Activated naive CD8-positive, alpha-beta T cell (primary cell): ENCODE results near the gene ARHGAP12.
A peak's percentile ranks its signal among the peaks of the same experiment; 100 is the strongest.

ENCODE experiments used
- H3K27ac Mint-ChIP-seq: one replicate; pipeline ENCODE4 v1.8.0; 2021; ENCODE audit warnings: mixed read lengths
- H3K27me3 Mint-ChIP-seq: one replicate; pipeline ENCODE4 v1.8.0; 2021; ENCODE audit warnings: mixed read lengths
- H3K36me3 Mint-ChIP-seq: one replicate; pipeline ENCODE4 v1.8.0; 2021; ENCODE audit warnings: mixed read lengths
- H3K4me1 Mint-ChIP-seq: one replicate; pipeline ENCODE4 v1.8.0; 2021; ENCODE audit warnings: low read depth, mixed read lengths
- H3K4me3 Mint-ChIP-seq: one replicate; pipeline ENCODE4 v1.8.0; 2021; ENCODE audit warnings: mild to moderate bottlenecking, mixed read lengths
- H3K9me3 Mint-ChIP-seq: one replicate; pipeline ENCODE4 v1.8.0; 2021; ENCODE audit warnings: low read depth, mixed read lengths

Gene ARHGAP12

GRCh38 chr10:31808258-31809218 lies 120.1 kb downstream of the ARHGAP12 start:
- H3K4me3 Mint-ChIP-seq: no peak overlapping the region

GRCh38 chr10:31804352-31804810 lies 124.2 kb downstream of the ARHGAP12 start:
- Mint-ChIP-seq H3K27ac (no peak overlapping the region), H3K9me3 (no peaks in the 10 kb centered on the region), H3K36me3 (peaks cover 4% of the 10 kb centered on the region), H3K4me1 (peaks cover 5% of the 10 kb centered on the region), H3K4me3 (no peak overlapping the region), H3K27me3 (no peaks in the 10 kb centered on the region)

More at GRCh38 chr10:31808258-31809218, 120.1 kb downstream of the ARHGAP12 start:
- Mint-ChIP-seq H3K9me3 (no peaks in the 10 kb centered on the region), H3K4me1 (peaks cover 5% of the 10 kb centered on the region), H3K36me3 (peaks cover 2% of the 10 kb centered on the region), H3K27ac (peak overlapping the region; percentile 58), H3K27me3 (no peaks in the 10 kb centered on the region)

- Mint-ChIP-seq H3K4me1 (peaks cover 5% of the 10 kb centered on the region), H3K36me3 (peaks cover 4% of the 10 kb centered on the region), H3K9me3 (no peaks in the 10 kb centered on the region), H3K27ac (no peak overlapping the region), H3K27me3 (no peaks in the 10 kb centered on the region), H3K4me3 (no peak overlapping the region)
Observed at GRCh38 chr10:31803606-31804351, 124.9 kb downstream of the ARHGAP12 start.

- Mint-ChIP-seq H3K36me3 (peaks cover 2% of the 10 kb centered on the region), H3K4me3 (no peak overlapping the region), H3K4me1 (no peaks in the 10 kb centered on the region), H3K27me3 (no peaks in the 10 kb centered on the region), H3K9me3 (no peaks in the 10 kb centered on the region), H3K27ac (no peak overlapping the region)
Observed at GRCh38 chr10:31799181-31799580, 129.4 kb downstream of the ARHGAP12 start.

GRCh38 chr10:31792745-31793144 lies 135.9 kb downstream of the ARHGAP12 start:
- peaks cover 5% of the 10 kb centered on the region for H3K27me3 Mint-ChIP-seq
- H3K36me3 Mint-ChIP-seq: no peaks in the 10 kb centered on the region
- H3K4me1 Mint-ChIP-seq: peaks cover 4% of the 10 kb centered on the region
- peaks cover 5% of the 10 kb centered on the region for H3K9me3 Mint-ChIP-seq
- no peak overlapping the region for H3K27ac Mint-ChIP-seq
- H3K4me3 Mint-ChIP-seq: no peak overlapping the region

GRCh38 chr10:31789555-31789954 lies 139.1 kb downstream of the ARHGAP12 start:
- peaks cover 5% of the 10 kb centered on the region for H3K9me3 Mint-ChIP-seq
- H3K4me1 Mint-ChIP-seq: peaks cover 4% of the 10 kb centered on the region
- peaks cover 5% of the 10 kb centered on the region for H3K27me3 Mint-ChIP-seq
- no peak overlapping the region for H3K4me3 Mint-ChIP-seq
- H3K27ac Mint-ChIP-seq: no peak overlapping the region
- no peaks in the 10 kb centered on the region for H3K36me3 Mint-ChIP-seq

GRCh38 chr10:31782701-31783100 lies 145.9 kb downstream of the ARHGAP12 start:
- H3K36me3 Mint-ChIP-seq: no peaks in the 10 kb centered on the region
- H3K9me3 Mint-ChIP-seq: no peaks in the 10 kb centered on the region
- H3K4me1 Mint-ChIP-seq: peaks cover 2% of the 10 kb centered on the region
- peaks cover 6% of the 10 kb centered on the region for H3K27me3 Mint-ChIP-seq
- H3K4me3 Mint-ChIP-seq: no peak overlapping the region
- H3K27ac Mint-ChIP-seq: no peak overlapping the region

GRCh38 chr10:31780717-31781116 lies 147.9 kb downstream of the ARHGAP12 start:
- Mint-ChIP-seq H3K27ac (no peak overlapping the region), H3K9me3 (no peaks in the 10 kb centered on the region), H3K4me1 (peaks cover 2% of the 10 kb centered on the region), H3K36me3 (no peaks in the 10 kb centered on the region), H3K27me3 (peaks cover 6% of the 10 kb centered on the region), H3K4me3 (no peak overlapping the region)

- Mint-ChIP-seq H3K9me3 (no peaks in the 10 kb centered on the region), H3K36me3 (no peaks in the 10 kb centered on the region), H3K4me3 (no peak overlapping the region), H3K27me3 (peaks cover 6% of the 10 kb centered on the region), H3K27ac (no peak overlapping the region), H3K4me1 (peaks cover 2% of the 10 kb centered on the region)
Observed at GRCh38 chr10:31778627-31779026, 150.0 kb downstream of the ARHGAP12 start.

GRCh38 chr10:31776159-31776558 lies 152.5 kb downstream of the ARHGAP12 start:
- Mint-ChIP-seq H3K4me1 (no peaks in the 10 kb centered on the region), H3K9me3 (no peaks in the 10 kb centered on the region), H3K4me3 (no peak overlapping the region), H3K27ac (no peak overlapping the region), H3K27me3 (peaks cover 4% of the 10 kb centered on the region), H3K36me3 (no peaks in the 10 kb centered on the region)

- Mint-ChIP-seq H3K36me3 (no peaks in the 10 kb centered on the region), H3K4me1 (no peaks in the 10 kb centered on the region), H3K9me3 (no peaks in the 10 kb centered on the region), H3K4me3 (no peak overlapping the region), H3K27ac (no peak overlapping the region), H3K27me3 (no peaks in the 10 kb centered on the region)
Observed at GRCh38 chr10:31774928-31775650, 153.5 kb downstream of the ARHGAP12 start.

GRCh38 chr10:31774299-31774900 lies 154.2 kb downstream of the ARHGAP12 start:
- no peaks in the 10 kb centered on the region for H3K36me3 Mint-ChIP-seq
- no peaks in the 10 kb centered on the region for H3K4me1 Mint-ChIP-seq
- H3K9me3 Mint-ChIP-seq: no peaks in the 10 kb centered on the region
- no peak overlapping the region for H3K4me3 Mint-ChIP-seq
- no peaks in the 10 kb centered on the region for H3K27me3 Mint-ChIP-seq
- H3K27ac Mint-ChIP-seq: no peak overlapping the region

- no peaks in the 10 kb centered on the region for H3K27me3 Mint-ChIP-seq
- H3K4me1 Mint-ChIP-seq: peaks cover 3% of the 10 kb centered on the region
- H3K36me3 Mint-ChIP-seq: no peaks in the 10 kb centered on the region
- H3K4me3 Mint-ChIP-seq: no peak overlapping the region
- no peaks in the 10 kb centered on the region for H3K9me3 Mint-ChIP-seq
- H3K27ac Mint-ChIP-seq: no peak overlapping the region
Observed at GRCh38 chr10:31773749-31774298, 154.8 kb downstream of the ARHGAP12 start.

- Mint-ChIP-seq H3K27ac (no peak overlapping the region), H3K4me1 (peaks cover 3% of the 10 kb centered on the region)
Observed at GRCh38 chr10:31771331-31771831, 157.2 kb downstream of the ARHGAP12 start.

More at GRCh38 chr10:31771331-31771831, 157.2 kb downstream of the ARHGAP12 start:
- Mint-ChIP-seq H3K27me3 (no peaks in the 10 kb centered on the region), H3K36me3 (no peaks in the 10 kb centered on the region), H3K9me3 (no peaks in the 10 kb centered on the region), H3K4me3 (no peak overlapping the region)
